Heart right ventricle (tissue), 16 donors: Measurements from ENCODE around the gene MC3R. TPM values are rescaled to one million over a fixed set of nuclear protein-coding genes. Genes with fewer than 3 reads are reported as not detected.
A peak's percentile ranks its signal among the peaks of the same experiment; 100 is the strongest.

Source experiments
- ATAC-seq, 8 donors: fragments of 200-7000 bp; cut with Tn5 transposase; one replicate each; pipeline ENCODE4 v1.9.1; 2020; ENCODE audit warnings: mild to moderate bottlenecking in 8 of 8, moderate library complexity in 8 of 8, moderate number of reproducible peaks in 1 of 8
- DNase-seq, 2 donors: peaks; one replicate each; pipeline ENCODE4 v3.0.0-alpha.2; 2020
- H3K27ac ChIP-seq, 10 donors: fragments of 200-600 bp; sonication (generic) in 2 of 10; one replicate each; pipeline versions ENCODE4 v1.5.0 to v1.8.0; 2020 to 2022; ENCODE audit warnings: mild to moderate bottlenecking in 3 of 10
- H3K27me3 ChIP-seq, 7 donors: fragments of 200-600 bp; one replicate each; pipeline ENCODE4 v1.8.0; 2021 to 2022; ENCODE audit warnings: mild to moderate bottlenecking in 2 of 7
- H3K36me3 ChIP-seq, 9 donors: fragments of 200-600 bp; sonication (generic) in 1 of 9; one replicate each; pipeline versions ENCODE4 v1.5.0 to v1.8.0; 2020 to 2022; ENCODE audit warnings: mild to moderate bottlenecking in 2 of 9
- H3K4me1 ChIP-seq, 9 donors: fragments of 200-600 bp; sonication (generic) in 1 of 9; one replicate each; pipeline versions ENCODE4 v1.5.0 to v1.8.0; 2020 to 2022; ENCODE audit warnings: mild to moderate bottlenecking in 4 of 9
- H3K4me3 ChIP-seq, 10 donors: fragments of 200-600 bp; sonication (generic) in 2 of 10; one replicate each; pipeline versions ENCODE4 v1.5.0 to v1.8.0; 2020 to 2022; ENCODE audit warnings: mild to moderate bottlenecking in 7 of 10, moderate library complexity in 2 of 10
- H3K9me3 ChIP-seq, 11 donors: fragments of 200-600 bp in 10 of 11; sonication (generic) in 2 of 11; one replicate each; pipeline versions ENCODE4 v1.5.0 to v1.8.0; 2013 to 2022; ENCODE audit warnings: mild to moderate bottlenecking in 2 of 11, control low read depth in 1 of 11, moderate library complexity in 1 of 11
- CTCF ChIP-seq, 9 donors: fragments of 200-600 bp; sonication (generic) in 2 of 9; IDR thresholded peaks; one replicate each; pipeline versions ENCODE4 v1.5.0 to v1.8.0; 2021 to 2022; ENCODE audit warnings: antibody characterized with exemption in 9 of 9, mild to moderate bottlenecking in 5 of 9, moderate library complexity in 1 of 9
- WGBS, 2 donors: extraction: QIAGEN DNeasy Blood & Tissue Kit; methylation state at CpG; one replicate each; pipeline ENCODE4 v1.1.7; 2013; ENCODE audit warnings: inconsistent platforms in 1 of 2; 5-methylcytosine and 5-hydroxymethylcytosine counted together
- intact Hi-C, 10 donors: fragments of 100-400 bp; cut with DNase I; formaldehyde crosslinking; loops; one replicate each; pipeline versions ENCODE4 v1.11.1 to v1.14.2; 2022
- long read RNA-seq, 3 donors: library from polyadenylated mRNA; unstranded; transcript quantifications; one replicate each; pipeline ENCODE4 v2.0.0, GENCODE V29; 2020 to 2021
- polyA plus RNA-seq, 2 donors: library from polyadenylated mRNA; stranded (reverse); fragments of 200-250 nt; gene quantifications; one replicate each; pipeline ENCODE4 v1.2.3, GENCODE V29; 2013
- total RNA-seq, 10 donors: library from RNA; stranded (reverse); fragmentation: NEBNext Ultra II Directional in 3 of 10; extraction: Animal tissue kit (Norgen Biotek cat#: 25700) in 3 of 10; gene quantifications; one replicate each; pipeline versions ENCODE4 v1.2.1 to v1.2.4, GENCODE V29; 2021 to 2023
- donor health status: Arrhythmogenic right ventricular cardiomyopathy.
- donor health status: ischemic (EF 13 %, LVEDD 7.1; RV severe dilation, severe dysfunction).
- donor health status: healthy with polysubstance abuse.
- donor health status: DM: no; HTN: yes; CAD: no.
- donor health status: DM: no; HTN: no; CAD: no.
- donor health status: ischemic (EF 25% LVEDD 6.9; RV normal size, moderate dysfunction).
- donor health status: ischemic (EF 25% LVEDD 5.7; RV mildly dilated, moderate dysfunction).
- donor health status: healthy.
- donor health status: DM: yes; HTN: yes; CAD: no.
- donor health status: Ischemic cardiomyopathy.
- donor health status: ischemic (EF 35%, LVEDD 5.7; RV mildly dilated, moderate dysfunction).
- donor health status: nonischemic (EF 11% LVEDD 7.7; RV severe dilation, severe dysfunction).
- donor health status: DM: yes; HTN: yes; CAD: no.
- donor health status: PGD.
- donor health status: ischemic (EF 29% LVEDD 5.4; RV normal size, mild dysfunction).
- donor health status: nonischemic (EF 23%, LVEDD 6.1; RV moderate dilation, normal function).

MC3R gene
- total RNA-seq (not detected), polyA plus RNA-seq (not detected)
- long read RNA-seq, donor 1, result 0 reads
- long read RNA-seq, donor 2, result 0 reads
- long read RNA-seq, donor 3, result 0 reads

- H3K27me3 ChIP-seq, result peaks cover 0 to 78% (median 56%) of the 10 kb centered on the region in 7 donors
Measured at GRCh38 chr20:56247954-56248782, at the start of gene MC3R. Gene MC3R, plus strand, starts transcription at chr20:56248732. Its CDS starts 112 bp downstream, at chr20:56248844.

GRCh38 chr20:56200456-56200855 lies 48.1 kb upstream of the MC3R start:
- no peaks in the 10 kb centered on the region for H3K36me3 ChIP-seq
- WGBS, 2 donors, result 80 to 81% methylated on average over 3 of the region's 3 CpGs
- no peak for DNase-seq
- intact Hi-C loops, result no loop called here
- peaks cover 0 to 27% (median 11%) of the 10 kb centered on the region in 11 donors for H3K9me3 ChIP-seq
- peak in 1 of 9 donors; percentile 23 for TF ChIP-seq CTCF (IDR thresholded peaks at IDR 0.05)
- ATAC-seq, result no peak
- H3K27ac ChIP-seq, result no peak overlapping the region
- H3K4me3 ChIP-seq, result no peak overlapping the region
- no peaks in the 10 kb centered on the region for H3K4me1 ChIP-seq
- H3K27me3 ChIP-seq, result peaks cover 0 to 8% (median 0%) of the 10 kb centered on the region in 7 donors

More at GRCh38 chr20:56247954-56248782, at the start of gene MC3R:
- Histone ChIP-seq H3K36me3 (no peaks in the 10 kb centered on the region), H3K27ac (no peak within 1 kb of the TSS), H3K4me1 (no peaks in the 10 kb centered on the region), H3K9me3 (no peaks in the 10 kb centered on the region), H3K4me3 (no peak within 1 kb of the TSS)
- DNase-seq, result peak; percentile 12 to 22
- WGBS, 2 donors, result 18 to 22% methylated on average over 9 of the region's 9 CpGs
- intact Hi-C loops, result loop anchor here in 1 of 10 donors (5.0 kb wide), 1 partner anchor 94 kb away; no protein-coding TSS in a partner anchor
- TF ChIP-seq CTCF (IDR thresholded peaks at IDR 0.05), result peak; percentile 22 to 68 (median 59)
- ATAC-seq, result peak in 1 of 8 donors; percentile 55

GRCh38 chr20:56202493-56203077 lies 45.9 kb upstream of the MC3R start:
- Histone ChIP-seq H3K36me3 (no peaks in the 10 kb centered on the region), H3K9me3 (peaks cover 0 to 27% (median 11%) of the 10 kb centered on the region in 11 donors), H3K27ac (no peak overlapping the region), H3K27me3 (peaks cover 0 to 8% (median 0%) of the 10 kb centered on the region in 7 donors), H3K4me1 (no peaks in the 10 kb centered on the region), H3K4me3 (no peak overlapping the region)
- ATAC-seq (no peak), DNase-seq (no peak)
- intact Hi-C loops, result no loop called here
- WGBS, 2 donors, result 45 to 58% methylated on average over 6 of the region's 6 CpGs
- TF ChIP-seq CTCF (IDR thresholded peaks at IDR 0.05), result peak in 7 of 9 donors; percentile 35 to 56 (median 43)

GRCh38 chr20:56204206-56204605 lies 44.3 kb upstream of the MC3R start:
- no peak overlapping the region for H3K4me3 ChIP-seq
- DNase-seq, result no peak
- peaks cover 0 to 21% (median 11%) of the 10 kb centered on the region in 11 donors for H3K9me3 ChIP-seq
- TF ChIP-seq CTCF (IDR thresholded peaks at IDR 0.05), result no peak
- no peak for ATAC-seq
- H3K36me3 ChIP-seq, result no peaks in the 10 kb centered on the region
- no peak overlapping the region for H3K27ac ChIP-seq
- H3K27me3 ChIP-seq, result peaks cover 0 to 8% (median 0%) of the 10 kb centered on the region in 7 donors
- H3K4me1 ChIP-seq, result no peaks in the 10 kb centered on the region
- intact Hi-C loops, result no loop called here
- 76 to 79% methylated on average over 3 of the region's 3 CpGs for WGBS, 2 donors
